Duodenal mucosa (tissue), 2 donors: Measurements from ENCODE around the gene SLC25A25.

Source experiments
- H3K27ac ChIP-seq: one replicate; pipeline ENCODE4 v1.7.0; 2013; ENCODE audit warnings: low read depth, low read length
- H3K27me3 ChIP-seq, 2 donors: one replicate each; pipeline ENCODE4 v1.7.0; 2013; ENCODE audit warnings: low read length in 2 of 2, control low read depth in 1 of 2; ENCODE audit not compliant: insufficient read depth in 2 of 2, control insufficient read depth in 1 of 2
- H3K36me3 ChIP-seq, 2 donors: one replicate each; pipeline ENCODE4 v1.7.0; 2013; ENCODE audit warnings: low read length in 2 of 2, control low read depth in 1 of 2; ENCODE audit not compliant: insufficient read depth in 2 of 2, control insufficient read depth in 1 of 2
- H3K4me1 ChIP-seq, 2 donors: one replicate each; pipeline ENCODE4 v1.7.0; 2013; ENCODE audit warnings: low read length in 2 of 2, control low read depth in 1 of 2; ENCODE audit not compliant: insufficient read depth in 2 of 2, control insufficient read depth in 1 of 2
- H3K4me3 ChIP-seq, 2 donors: one replicate each; pipeline ENCODE4 v1.7.0; 2013; ENCODE audit warnings: low read length in 2 of 2, low read depth in 1 of 2
- H3K9ac ChIP-seq, 2 donors: one replicate each; pipeline ENCODE4 v1.7.0; 2013; ENCODE audit warnings: low read length in 2 of 2, low read depth in 1 of 2
- H3K9me3 ChIP-seq, 2 donors: one replicate each; pipeline ENCODE4 v1.7.0; 2013; ENCODE audit warnings: low read length in 2 of 2, control low read depth in 1 of 2; ENCODE audit not compliant: control insufficient read depth in 1 of 2

SLC25A25 gene

DNA sequence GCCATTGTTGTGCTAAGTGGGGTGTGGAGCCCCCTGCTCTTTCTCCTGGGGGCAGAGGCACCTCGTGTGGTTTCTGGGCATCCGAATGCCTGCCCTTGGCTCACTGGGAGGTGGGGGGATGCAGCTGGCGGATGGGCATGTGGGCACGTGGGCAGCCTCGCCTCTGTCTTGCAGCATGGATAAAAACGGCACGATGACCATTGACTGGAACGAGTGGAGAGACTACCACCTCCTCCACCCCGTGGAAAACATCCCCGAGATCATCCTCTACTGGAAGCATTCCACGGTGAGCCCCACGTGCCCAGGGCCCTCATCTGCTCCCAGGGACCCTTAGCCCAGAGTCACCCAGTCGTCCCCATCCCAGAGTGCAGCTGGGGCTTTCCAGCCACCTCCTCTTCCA, 34.2 kb downstream of the SLC25A25 start:
- Histone ChIP-seq H3K27me3 (no peaks in the 10 kb centered on the region), H3K36me3 (peaks cover 23 to 52% of the 10 kb centered on the region in 2 donors), H3K9ac (peak overlapping the region in 1 of 2 donors; percentile 26), H3K27ac (no peak overlapping the region), H3K4me3 (no peak overlapping the region), H3K4me1 (peaks cover 48 to 67% of the 10 kb centered on the region in 2 donors), H3K9me3 (no peaks in the 10 kb centered on the region)

- Histone ChIP-seq H3K27me3 (no peaks in the 10 kb centered on the region), H3K4me3 (no peak overlapping the region), H3K36me3 (peaks cover 31 to 61% of the 10 kb centered on the region in 2 donors), H3K9ac (peak overlapping the region; percentile 52 to 57), H3K27ac (peak overlapping the region; percentile 73), H3K9me3 (no peaks in the 10 kb centered on the region), H3K4me1 (peaks cover 45 to 59% of the 10 kb centered on the region in 2 donors)
These were observed 35.0 kb downstream of the SLC25A25 start for GRCh38 chr9:128102861-128103588.

DNA sequence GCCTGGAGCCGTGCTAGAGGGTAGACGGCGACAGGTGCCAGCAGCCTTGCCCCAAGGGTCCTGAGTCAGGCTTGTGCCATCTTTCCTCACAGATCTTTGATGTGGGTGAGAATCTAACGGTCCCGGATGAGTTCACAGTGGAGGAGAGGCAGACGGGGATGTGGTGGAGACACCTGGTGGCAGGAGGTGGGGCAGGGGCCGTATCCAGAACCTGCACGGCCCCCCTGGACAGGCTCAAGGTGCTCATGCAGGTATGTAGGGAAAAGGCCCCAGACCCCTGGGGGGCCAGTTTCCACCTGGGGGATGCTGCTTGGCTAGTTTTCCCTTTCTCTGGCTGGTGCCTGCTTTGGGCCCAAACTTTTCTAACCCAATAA, 35.5 kb downstream of the SLC25A25 start:
- Histone ChIP-seq H3K4me3 (no peak overlapping the region), H3K4me1 (peaks cover 45 to 56% of the 10 kb centered on the region in 2 donors), H3K27me3 (no peaks in the 10 kb centered on the region), H3K27ac (peak overlapping the region; percentile 73), H3K9me3 (no peaks in the 10 kb centered on the region), H3K36me3 (peaks cover 32 to 66% of the 10 kb centered on the region in 2 donors), H3K9ac (peak overlapping the region; percentile 52 to 57)

DNA sequence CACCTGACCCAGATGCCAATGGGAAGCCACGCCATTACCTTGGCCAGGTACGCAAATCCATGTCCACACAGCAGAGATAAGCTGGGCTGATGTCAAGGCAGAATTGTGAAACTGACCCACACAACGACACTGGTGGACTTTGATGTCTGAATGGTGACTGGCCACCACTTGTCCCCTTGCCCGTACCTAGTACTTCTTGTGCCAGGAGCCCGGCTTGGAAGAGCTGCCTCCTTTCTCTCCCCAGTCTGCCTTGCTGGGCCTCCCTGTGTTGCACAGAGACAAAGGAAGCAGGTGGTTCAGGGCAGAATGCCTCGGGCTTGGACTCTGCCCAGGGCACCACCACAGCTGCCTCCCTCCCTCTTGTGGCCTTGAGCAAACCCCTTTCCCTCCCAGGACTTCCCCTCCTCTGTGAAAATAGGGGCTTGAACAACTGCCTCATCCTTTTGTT, 36.2 kb downstream of the SLC25A25 start:
- H3K9me3 ChIP-seq: no peaks in the 10 kb centered on the region
- H3K4me1 ChIP-seq: peaks cover 44 to 53% of the 10 kb centered on the region in 2 donors
- H3K36me3 ChIP-seq: peaks cover 32 to 69% of the 10 kb centered on the region in 2 donors
- H3K27me3 ChIP-seq: no peaks in the 10 kb centered on the region
- peak overlapping the region; percentile 52 to 57 for H3K9ac ChIP-seq
- H3K4me3 ChIP-seq: no peak overlapping the region
- peak overlapping the region; percentile 73 for H3K27ac ChIP-seq

DNA sequence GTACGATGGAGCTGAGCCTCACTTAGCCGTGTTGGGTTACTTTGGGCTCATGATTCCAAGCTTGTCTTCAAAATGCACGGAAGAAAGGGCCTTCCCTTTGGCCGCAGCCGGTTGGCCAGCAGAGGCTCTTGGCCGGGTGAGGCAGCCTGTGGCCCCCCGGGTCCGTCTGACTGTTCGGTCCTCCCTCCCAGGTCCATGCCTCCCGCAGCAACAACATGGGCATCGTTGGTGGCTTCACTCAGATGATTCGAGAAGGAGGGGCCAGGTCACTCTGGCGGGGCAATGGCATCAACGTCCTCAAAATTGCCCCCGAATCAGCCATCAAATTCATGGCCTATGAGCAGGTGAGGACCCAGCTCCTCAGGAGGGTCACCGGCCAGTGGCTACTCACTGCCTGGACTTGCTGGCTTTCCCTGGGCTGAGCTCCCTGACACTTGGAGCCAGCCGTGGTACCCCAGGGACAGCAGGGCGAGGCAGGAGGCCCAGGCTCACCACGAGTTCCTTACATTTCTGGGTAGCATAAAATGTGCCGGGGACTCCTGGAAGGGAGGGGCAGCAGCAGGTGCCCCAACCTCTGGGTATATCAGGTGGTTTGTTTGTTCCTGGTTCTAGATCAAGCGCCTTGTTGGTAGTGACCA, 37.6 kb downstream of the SLC25A25 start:
- peaks cover 34 to 44% of the 10 kb centered on the region in 2 donors for H3K4me1 ChIP-seq
- H3K27ac ChIP-seq: no peak overlapping the region
- no peaks in the 10 kb centered on the region for H3K27me3 ChIP-seq
- H3K9me3 ChIP-seq: no peaks in the 10 kb centered on the region
- H3K9ac ChIP-seq: no peak overlapping the region
- peaks cover 32 to 69% of the 10 kb centered on the region in 2 donors for H3K36me3 ChIP-seq
- no peak overlapping the region for H3K4me3 ChIP-seq

- Histone ChIP-seq H3K27ac (no peak overlapping the region), H3K27me3 (no peaks in the 10 kb centered on the region), H3K9me3 (no peaks in the 10 kb centered on the region), H3K36me3 (peaks cover 32 to 65% of the 10 kb centered on the region in 2 donors), H3K4me1 (peaks cover 27 to 37% of the 10 kb centered on the region in 2 donors), H3K4me3 (no peak overlapping the region), H3K9ac (no peak overlapping the region)
These were observed 38.3 kb downstream of the SLC25A25 start for GRCh38 chr9:128106181-128106939.

GRCh38 chr9:128106940-128107467, 39.0 kb downstream of the SLC25A25 start:
- H3K36me3 ChIP-seq: peaks cover 32 to 60% of the 10 kb centered on the region in 2 donors
- peaks cover 27 to 33% of the 10 kb centered on the region in 2 donors for H3K4me1 ChIP-seq
- H3K9ac ChIP-seq: no peak overlapping the region
- H3K9me3 ChIP-seq: no peaks in the 10 kb centered on the region
- H3K27me3 ChIP-seq: no peaks in the 10 kb centered on the region
- no peak overlapping the region for H3K4me3 ChIP-seq
- no peak overlapping the region for H3K27ac ChIP-seq

DNA sequence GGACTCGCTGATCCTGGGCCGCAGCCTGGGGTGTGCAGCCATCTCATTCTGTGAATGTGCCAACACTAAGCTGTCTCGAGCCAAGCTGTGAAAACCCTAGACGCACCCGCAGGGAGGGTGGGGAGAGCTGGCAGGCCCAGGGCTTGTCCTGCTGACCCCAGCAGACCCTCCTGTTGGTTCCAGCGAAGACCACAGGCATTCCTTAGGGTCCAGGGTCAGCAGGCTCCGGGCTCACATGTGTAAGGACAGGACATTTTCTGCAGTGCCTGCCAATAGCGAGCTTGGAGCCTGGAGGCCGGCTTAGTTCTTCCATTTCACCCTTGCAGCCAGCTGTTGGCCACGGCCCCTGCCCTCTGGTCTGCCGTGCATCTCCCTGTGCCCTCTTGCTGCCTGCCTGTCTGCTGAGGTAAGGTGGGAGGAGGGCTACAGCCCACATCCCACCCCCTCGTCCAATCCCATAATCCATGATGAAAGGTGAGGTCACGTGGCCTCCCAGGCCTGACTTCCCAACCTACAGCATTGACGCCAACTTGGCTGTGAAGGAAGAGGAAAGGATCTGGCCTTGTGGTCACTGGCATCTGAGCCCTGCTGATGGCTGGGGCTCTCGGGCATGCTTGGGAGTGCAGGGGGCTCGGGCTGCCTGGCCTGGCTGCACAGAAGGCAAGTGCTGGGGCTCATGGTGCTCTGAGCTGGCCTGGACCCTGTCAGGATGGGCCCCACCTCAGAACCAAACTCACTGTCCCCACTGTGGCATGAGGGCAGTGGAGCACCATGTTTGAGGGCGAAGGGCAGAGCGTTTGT, 39.6 kb downstream of the SLC25A25 start:
- Histone ChIP-seq H3K9ac (no peak overlapping the region), H3K4me1 (peaks cover 24 to 28% of the 10 kb centered on the region in 2 donors), H3K27me3 (no peaks in the 10 kb centered on the region), H3K9me3 (no peaks in the 10 kb centered on the region), H3K27ac (no peak overlapping the region), H3K36me3 (peaks cover 26 to 54% of the 10 kb centered on the region in 2 donors), H3K4me3 (no peak overlapping the region)

- H3K27ac ChIP-seq: no peak overlapping the region
- peaks cover 16 to 21% of the 10 kb centered on the region in 2 donors for H3K4me1 ChIP-seq
- no peaks in the 10 kb centered on the region for H3K27me3 ChIP-seq
- no peaks in the 10 kb centered on the region for H3K9me3 ChIP-seq
- H3K4me3 ChIP-seq: no peak overlapping the region
- no peak overlapping the region for H3K9ac ChIP-seq
- H3K36me3 ChIP-seq: peaks cover 23 to 48% of the 10 kb centered on the region in 2 donors
These were observed 40.4 kb downstream of the SLC25A25 start for GRCh38 chr9:128108269-128109049.
